ENCODE measurements around the gene RBMS3.

GRCh38 chr3:29757054-29757777 is 476.3 kb downstream of the RBMS3 start:
- TF ChIP-seq CBX5 (IDR thresholded peaks at IDR 0.05; ENCODE audit: low read depth, low read length) (no peak), POLR2A (IDR thresholded peaks at IDR 0.05; ENCODE audit: control extremely low read depth in 1 of 2, low read depth in 2 of 2, low read length in 2 of 2) (no peak), TEAD4 (IDR thresholded peaks at IDR 0.05; ENCODE audit: low read depth, low read length) (no peak), POLR2AphosphoS5 (IDR thresholded peaks at IDR 0.05; ENCODE audit: low read depth, low read length) (no peak)
